MM.1S (cell line): ENCODE data around the gene HPDL.

Source experiments
- EZH2 ChIP-seq: fragments of 300-600 bp; sonication (generic); optimal IDR thresholded peaks from 2 replicates; pipeline ENCODE3; 2017; ENCODE audit warnings: low read depth, mild to moderate bottlenecking, antibody characterized with exemption, low read length, mixed read lengths
- TF ChIP-seq, protein P1 (sequence below): fragments of 300-600 bp; sonication (generic); IDR thresholded peaks from 2 replicates; pipeline ENCODE4 v1.5.1; 2016; ENCODE audit warnings: antibody characterized with exemption, low read length, mixed read lengths

DNA sequence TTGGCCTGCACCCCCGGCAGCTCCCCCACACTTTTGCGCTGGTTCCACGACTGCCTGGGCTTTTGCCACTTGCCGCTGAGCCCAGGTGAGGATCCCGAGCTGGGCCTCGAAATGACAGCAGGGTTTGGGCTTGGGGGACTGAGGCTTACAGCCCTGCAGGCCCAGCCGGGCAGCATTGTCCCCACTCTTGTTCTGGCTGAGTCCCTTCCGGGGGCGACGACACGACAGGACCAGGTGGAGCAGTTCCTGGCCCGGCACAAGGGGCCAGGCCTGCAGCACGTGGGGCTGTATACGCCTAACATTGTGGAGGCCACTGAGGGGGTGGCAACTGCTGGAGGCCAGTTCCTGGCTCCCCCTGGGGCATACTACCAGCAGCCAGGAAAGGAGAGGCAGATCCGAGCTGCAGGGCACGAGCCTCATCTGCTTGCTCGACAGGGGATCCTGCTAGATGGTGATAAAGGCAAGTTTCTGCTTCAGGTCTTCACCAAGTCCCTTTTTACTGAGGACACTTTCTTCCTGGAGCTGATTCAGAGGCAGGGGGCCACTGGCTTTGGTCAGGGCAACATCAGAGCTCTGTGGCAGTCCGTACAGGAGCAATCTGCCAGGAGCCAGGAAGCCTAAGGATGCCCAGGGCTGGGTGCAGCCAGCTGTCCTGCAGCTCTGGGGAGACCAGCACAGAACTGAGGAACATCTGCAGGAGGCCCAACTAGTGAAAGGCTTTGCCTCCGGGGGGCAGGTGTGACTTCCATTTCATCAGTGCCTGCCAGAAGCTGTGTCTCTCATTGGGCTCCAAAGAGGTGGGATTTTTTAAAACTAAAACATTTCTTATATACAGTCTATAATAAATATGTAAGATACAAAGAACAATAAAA is 1.2 kb downstream of the HPDL start:
- TF ChIP-seq, protein P1, sequence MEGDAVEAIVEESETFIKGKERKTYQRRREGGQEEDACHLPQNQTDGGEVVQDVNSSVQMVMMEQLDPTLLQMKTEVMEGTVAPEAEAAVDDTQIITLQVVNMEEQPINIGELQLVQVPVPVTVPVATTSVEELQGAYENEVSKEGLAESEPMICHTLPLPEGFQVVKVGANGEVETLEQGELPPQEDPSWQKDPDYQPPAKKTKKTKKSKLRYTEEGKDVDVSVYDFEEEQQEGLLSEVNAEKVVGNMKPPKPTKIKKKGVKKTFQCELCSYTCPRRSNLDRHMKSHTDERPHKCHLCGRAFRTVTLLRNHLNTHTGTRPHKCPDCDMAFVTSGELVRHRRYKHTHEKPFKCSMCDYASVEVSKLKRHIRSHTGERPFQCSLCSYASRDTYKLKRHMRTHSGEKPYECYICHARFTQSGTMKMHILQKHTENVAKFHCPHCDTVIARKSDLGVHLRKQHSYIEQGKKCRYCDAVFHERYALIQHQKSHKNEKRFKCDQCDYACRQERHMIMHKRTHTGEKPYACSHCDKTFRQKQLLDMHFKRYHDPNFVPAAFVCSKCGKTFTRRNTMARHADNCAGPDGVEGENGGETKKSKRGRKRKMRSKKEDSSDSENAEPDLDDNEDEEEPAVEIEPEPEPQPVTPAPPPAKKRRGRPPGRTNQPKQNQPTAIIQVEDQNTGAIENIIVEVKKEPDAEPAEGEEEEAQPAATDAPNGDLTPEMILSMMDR: no peak
- no peak for TF ChIP-seq EZH2
